ENCODE measurements around the gene BRI3BP.

The BRI3BP gene

GRCh38 chr12:125032466-125033152 lies 39.2 kb downstream of the BRI3BP start:
- Histone ChIP-seq H3K9ac (ENCODE audit: low read depth, low read length, poor library complexity, severe bottlenecking) (no peak overlapping the region), H3K4me2 (ENCODE audit: low read depth, low read length, poor library complexity, severe bottlenecking) (no peak overlapping the region), H4K20me1 (ENCODE audit: insufficient read depth, low read length, poor library complexity, severe bottlenecking) (no peaks in the 10 kb centered on the region), H3F3A (ENCODE audit: low read depth) (no peaks in the 10 kb centered on the region), H3K4me3 (ENCODE audit: low read length, poor library complexity, severe bottlenecking) (no peak overlapping the region), H3K27me3 (ENCODE audit: insufficient read depth, low read length, poor library complexity, severe bottlenecking) (no peaks in the 10 kb centered on the region), H3K4me1 (ENCODE audit: insufficient read depth, low read length, poor library complexity, severe bottlenecking) (no peaks in the 10 kb centered on the region), H3K79me2 (ENCODE audit: insufficient read depth, low read length) (no peaks in the 10 kb centered on the region), H2AFZ (ENCODE audit: low read length) (no peak overlapping the region), H3K9me3 (ENCODE audit: insufficient read depth, low read depth, low read length) (no peaks in the 10 kb centered on the region), H3K9me2 (replicated peaks; ENCODE audit: low read depth, low read length) (no peaks in the 10 kb centered on the region), H3K36me3 (ENCODE audit: insufficient read depth, low read length) (peaks cover 4% of the 10 kb centered on the region; the same call in 1 of the 2 replicates)
- TF ChIP-seq, protein P1, sequence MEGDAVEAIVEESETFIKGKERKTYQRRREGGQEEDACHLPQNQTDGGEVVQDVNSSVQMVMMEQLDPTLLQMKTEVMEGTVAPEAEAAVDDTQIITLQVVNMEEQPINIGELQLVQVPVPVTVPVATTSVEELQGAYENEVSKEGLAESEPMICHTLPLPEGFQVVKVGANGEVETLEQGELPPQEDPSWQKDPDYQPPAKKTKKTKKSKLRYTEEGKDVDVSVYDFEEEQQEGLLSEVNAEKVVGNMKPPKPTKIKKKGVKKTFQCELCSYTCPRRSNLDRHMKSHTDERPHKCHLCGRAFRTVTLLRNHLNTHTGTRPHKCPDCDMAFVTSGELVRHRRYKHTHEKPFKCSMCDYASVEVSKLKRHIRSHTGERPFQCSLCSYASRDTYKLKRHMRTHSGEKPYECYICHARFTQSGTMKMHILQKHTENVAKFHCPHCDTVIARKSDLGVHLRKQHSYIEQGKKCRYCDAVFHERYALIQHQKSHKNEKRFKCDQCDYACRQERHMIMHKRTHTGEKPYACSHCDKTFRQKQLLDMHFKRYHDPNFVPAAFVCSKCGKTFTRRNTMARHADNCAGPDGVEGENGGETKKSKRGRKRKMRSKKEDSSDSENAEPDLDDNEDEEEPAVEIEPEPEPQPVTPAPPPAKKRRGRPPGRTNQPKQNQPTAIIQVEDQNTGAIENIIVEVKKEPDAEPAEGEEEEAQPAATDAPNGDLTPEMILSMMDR (conservative IDR thresholded peaks at IDR 0.05; ENCODE audit: low read length), result no peak
- no peak for TF ChIP-seq EZH2phosphoT487 (IDR thresholded peaks at IDR 0.05; ENCODE audit: borderline replicate concordance)

DNA sequence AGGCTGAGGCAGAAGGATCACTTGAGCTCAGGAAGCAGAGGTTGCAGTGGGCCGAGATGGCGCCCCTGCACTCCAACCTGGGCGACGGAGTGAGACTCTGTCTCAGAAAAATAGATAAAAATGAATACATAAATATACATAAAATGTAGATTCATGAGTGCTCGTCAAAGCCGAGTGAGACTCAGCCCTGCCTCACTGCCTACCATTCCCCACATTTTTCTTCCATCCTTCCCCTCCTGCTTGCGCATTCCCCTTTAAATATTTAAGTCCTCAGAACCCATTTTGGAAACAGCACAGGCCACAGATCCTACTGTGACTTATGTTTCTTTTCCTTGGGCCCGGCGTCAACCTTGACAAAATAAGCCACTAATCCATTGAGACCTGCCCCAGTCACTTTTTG lies 39.8 kb downstream of the BRI3BP start:
- Histone ChIP-seq H3K4me1 (ENCODE audit: insufficient read depth, low read length, poor library complexity, severe bottlenecking) (no peaks in the 10 kb centered on the region), H3K36me3 (ENCODE audit: insufficient read depth, low read length) (peaks cover 4% of the 10 kb centered on the region; the same call in 1 of the 2 replicates), H3K9me3 (ENCODE audit: insufficient read depth, low read depth, low read length) (no peaks in the 10 kb centered on the region), H2AFZ (ENCODE audit: low read length) (no peak overlapping the region), H3K79me2 (ENCODE audit: insufficient read depth, low read length) (no peaks in the 10 kb centered on the region), H3F3A (ENCODE audit: low read depth) (no peaks in the 10 kb centered on the region), H3K4me2 (ENCODE audit: low read depth, low read length, poor library complexity, severe bottlenecking) (no peak overlapping the region), H3K9me2 (replicated peaks; ENCODE audit: low read depth, low read length) (no peaks in the 10 kb centered on the region), H3K4me3 (ENCODE audit: low read length, poor library complexity, severe bottlenecking) (no peak overlapping the region), H3K9ac (ENCODE audit: low read depth, low read length, poor library complexity, severe bottlenecking) (no peak overlapping the region), H3K27me3 (ENCODE audit: insufficient read depth, low read length, poor library complexity, severe bottlenecking) (no peaks in the 10 kb centered on the region), H4K20me1 (ENCODE audit: insufficient read depth, low read length, poor library complexity, severe bottlenecking) (no peaks in the 10 kb centered on the region)
- TF ChIP-seq, protein P1 (conservative IDR thresholded peaks at IDR 0.05; ENCODE audit: low read length), result no peak
- TF ChIP-seq EZH2phosphoT487 (IDR thresholded peaks at IDR 0.05; ENCODE audit: borderline replicate concordance), result no peak

GRCh38 chr12:125038976-125039625 lies 45.7 kb downstream of the BRI3BP start:
- TF ChIP-seq, protein P1 (conservative IDR thresholded peaks at IDR 0.05; ENCODE audit: low read length), result no peak
- TF ChIP-seq EZH2phosphoT487 (IDR thresholded peaks at IDR 0.05; ENCODE audit: borderline replicate concordance), result no peak
- H3K9me3 ChIP-seq (ENCODE audit: insufficient read depth, low read depth, low read length), result no peaks in the 10 kb centered on the region
- H3K27me3 ChIP-seq (ENCODE audit: insufficient read depth, low read length, poor library complexity, severe bottlenecking), result no peaks in the 10 kb centered on the region
- H2AFZ ChIP-seq (ENCODE audit: low read length), result no peak overlapping the region
- H3F3A ChIP-seq (ENCODE audit: low read depth), result no peaks in the 10 kb centered on the region
- no peaks in the 10 kb centered on the region for H3K36me3 ChIP-seq (ENCODE audit: insufficient read depth, low read length)
- H3K9ac ChIP-seq (ENCODE audit: low read depth, low read length, poor library complexity, severe bottlenecking), result no peak overlapping the region
- H3K4me3 ChIP-seq (ENCODE audit: low read length, poor library complexity, severe bottlenecking), result no peak overlapping the region
- H3K4me1 ChIP-seq (ENCODE audit: insufficient read depth, low read length, poor library complexity, severe bottlenecking), result no peaks in the 10 kb centered on the region
- no peaks in the 10 kb centered on the region for H3K9me2 ChIP-seq (replicated peaks; ENCODE audit: low read depth, low read length)
- H3K4me2 ChIP-seq (ENCODE audit: low read depth, low read length, poor library complexity, severe bottlenecking), result no peak overlapping the region
- no peaks in the 10 kb centered on the region for H3K79me2 ChIP-seq (ENCODE audit: insufficient read depth, low read length)
- H4K20me1 ChIP-seq (ENCODE audit: insufficient read depth, low read length, poor library complexity, severe bottlenecking), result no peaks in the 10 kb centered on the region

Measured in Loucy (cell line).